Peyer's patch (tissue), 4 donors: ENCODE data around the gene ARSA. TPM values are rescaled to one million over a fixed set of nuclear protein-coding genes. Genes with fewer than 3 reads are reported as not detected.
A peak's percentile ranks its signal among the peaks of the same experiment; 100 is the strongest.
"Not testable (repeated sequence)": the region's sequence is repeated elsewhere in the genome, so short reads cannot be mapped to it uniquely, and the experiment has no call there.

Source experiments
- DNase-seq, 3 donors: peaks; one replicate each; pipeline ENCODE4 v3.0.0-alpha.2; 2017 to 2019
- H3K27ac ChIP-seq, 4 donors: fragments of 200-600 bp; sonication (generic); one replicate each; pipeline ENCODE4 v1.5.1; 2016 to 2019
- H3K27me3 ChIP-seq, 2 donors: fragments of 200-600 bp; sonication (generic); one replicate each; pipeline ENCODE4 v1.5.1; 2019
- H3K36me3 ChIP-seq, 3 donors: fragments of 200-600 bp; sonication (generic); one replicate each; pipeline ENCODE4 v1.5.1; 2016 to 2019
- H3K4me1 ChIP-seq, 4 donors: fragments of 200-600 bp; sonication (generic); one replicate each; pipeline ENCODE4 v1.5.1; 2016 to 2019
- H3K4me3 ChIP-seq, 4 donors: fragments of 200-600 bp; sonication (generic); 1 replicate in 3 of 4; 2 replicates in 1 of 4; pipeline ENCODE4 v1.5.1; 2016 to 2019; ENCODE audit warnings: mild to moderate bottlenecking in 1 of 4
- H3K9me3 ChIP-seq, 4 donors: fragments of 200-600 bp; sonication (generic); one replicate each; pipeline ENCODE4 v1.5.1; 2016 to 2019; ENCODE audit warnings: mild to moderate bottlenecking in 1 of 4
- POLR2A ChIP-seq, 2 donors: fragments of 450-650 bp; IDR thresholded peaks; one replicate each; pipeline ENCODE4 v1.5.1; 2017; ENCODE audit warnings: antibody characterized with exemption in 2 of 2, mild to moderate bottlenecking in 2 of 2, moderate library complexity in 2 of 2
- total RNA-seq, 4 donors: library from RNA; depleted of rRNA; stranded (reverse); fragments of >200 nt; gene quantifications; one replicate each; pipeline ENCODE4 v1.1.0, GENCODE V29; 2016
- TF ChIP-seq, protein P1 (sequence below), 6 experiments: fragments of 450-650 bp in 4 of 6; fragments of 200-600 bp in 2 of 6; sonication (generic) in 1 of 6; IDR thresholded peaks; one replicate each; pipeline ENCODE4 v1.5.1; 2017 to 2019; ENCODE audit warnings: antibody characterized with exemption in 6 of 6, mild to moderate bottlenecking in 3 of 6, moderate library complexity in 1 of 6

Gene ARSA
- total RNA-seq, 4 donors from 2014 or later, result 84.2 to 130 (median 124) TPM

GRCh38 chr22:50665212-50665611 lies 37.3 kb upstream of the ARSA start:
- Histone ChIP-seq H3K27me3 (no peaks in the 10 kb centered on the region), H3K4me1 (no peaks in the 10 kb centered on the region), H3K4me3 (no peak overlapping the region), H3K36me3 (no peaks in the 10 kb centered on the region), H3K9me3 (no peaks in the 10 kb centered on the region), H3K27ac (no peak overlapping the region)
- TF ChIP-seq, protein P1, sequence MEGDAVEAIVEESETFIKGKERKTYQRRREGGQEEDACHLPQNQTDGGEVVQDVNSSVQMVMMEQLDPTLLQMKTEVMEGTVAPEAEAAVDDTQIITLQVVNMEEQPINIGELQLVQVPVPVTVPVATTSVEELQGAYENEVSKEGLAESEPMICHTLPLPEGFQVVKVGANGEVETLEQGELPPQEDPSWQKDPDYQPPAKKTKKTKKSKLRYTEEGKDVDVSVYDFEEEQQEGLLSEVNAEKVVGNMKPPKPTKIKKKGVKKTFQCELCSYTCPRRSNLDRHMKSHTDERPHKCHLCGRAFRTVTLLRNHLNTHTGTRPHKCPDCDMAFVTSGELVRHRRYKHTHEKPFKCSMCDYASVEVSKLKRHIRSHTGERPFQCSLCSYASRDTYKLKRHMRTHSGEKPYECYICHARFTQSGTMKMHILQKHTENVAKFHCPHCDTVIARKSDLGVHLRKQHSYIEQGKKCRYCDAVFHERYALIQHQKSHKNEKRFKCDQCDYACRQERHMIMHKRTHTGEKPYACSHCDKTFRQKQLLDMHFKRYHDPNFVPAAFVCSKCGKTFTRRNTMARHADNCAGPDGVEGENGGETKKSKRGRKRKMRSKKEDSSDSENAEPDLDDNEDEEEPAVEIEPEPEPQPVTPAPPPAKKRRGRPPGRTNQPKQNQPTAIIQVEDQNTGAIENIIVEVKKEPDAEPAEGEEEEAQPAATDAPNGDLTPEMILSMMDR (IDR thresholded peaks at IDR 0.05), result no peak
- TF ChIP-seq POLR2A (IDR thresholded peaks at IDR 0.05), result no peak
- DNase-seq, result peak in 1 of 3 donors; percentile 11

- no peak for DNase-seq
- Histone ChIP-seq H3K27ac (no peak overlapping the region), H3K9me3 (no peaks in the 10 kb centered on the region), H3K4me1 (no peaks in the 10 kb centered on the region), H3K4me3 (no peak overlapping the region), H3K36me3 (no peaks in the 10 kb centered on the region), H3K27me3 (no peaks in the 10 kb centered on the region)
- no peak for TF ChIP-seq POLR2A (IDR thresholded peaks at IDR 0.05)
- TF ChIP-seq, protein P1 (IDR thresholded peaks at IDR 0.05), result no peak
Measured at GRCh38 chr22:50660306-50660705, 32.4 kb upstream of the ARSA start.

GRCh38 chr22:50659711-50660110 lies 31.8 kb upstream of the ARSA start:
- H3K27me3 ChIP-seq, H3K36me3 ChIP-seq, H3K9me3 ChIP-seq, H3K4me1 ChIP-seq, H3K4me3 ChIP-seq, H3K27ac ChIP-seq: not testable (repeated sequence)
- DNase-seq, result peak in 1 of 3 donors; percentile 6

DNA sequence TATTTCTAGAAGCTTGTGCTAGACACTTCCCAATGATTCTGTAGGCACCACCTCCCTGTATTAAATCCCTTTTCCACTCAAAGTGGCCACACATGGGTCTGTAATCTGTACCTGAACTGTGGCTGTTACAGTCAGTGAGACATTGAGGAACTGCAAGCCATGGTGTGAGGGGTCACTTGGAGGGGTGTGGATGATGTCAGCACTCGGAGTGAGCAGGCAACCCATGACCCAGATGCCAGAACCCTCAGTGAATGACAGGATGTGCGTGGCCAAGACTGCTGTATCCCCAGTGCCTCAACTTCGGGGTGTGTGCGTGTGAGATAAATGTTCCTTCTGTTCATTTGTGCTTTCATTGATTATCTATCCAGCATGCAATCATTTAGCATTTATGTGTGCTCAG lies 30.0 kb upstream of the ARSA start:
- Histone ChIP-seq H3K4me1 (no peaks in the 10 kb centered on the region), H3K27ac (no peak overlapping the region), H3K27me3 (peaks cover 0 to 4% of the 10 kb centered on the region in 2 donors), H3K36me3 (no peaks in the 10 kb centered on the region), H3K9me3 (no peaks in the 10 kb centered on the region), H3K4me3 (no peak overlapping the region)
- no peak for DNase-seq
- TF ChIP-seq POLR2A (IDR thresholded peaks at IDR 0.05), result no peak
- TF ChIP-seq, protein P1 (IDR thresholded peaks at IDR 0.05), result no peak

DNA sequence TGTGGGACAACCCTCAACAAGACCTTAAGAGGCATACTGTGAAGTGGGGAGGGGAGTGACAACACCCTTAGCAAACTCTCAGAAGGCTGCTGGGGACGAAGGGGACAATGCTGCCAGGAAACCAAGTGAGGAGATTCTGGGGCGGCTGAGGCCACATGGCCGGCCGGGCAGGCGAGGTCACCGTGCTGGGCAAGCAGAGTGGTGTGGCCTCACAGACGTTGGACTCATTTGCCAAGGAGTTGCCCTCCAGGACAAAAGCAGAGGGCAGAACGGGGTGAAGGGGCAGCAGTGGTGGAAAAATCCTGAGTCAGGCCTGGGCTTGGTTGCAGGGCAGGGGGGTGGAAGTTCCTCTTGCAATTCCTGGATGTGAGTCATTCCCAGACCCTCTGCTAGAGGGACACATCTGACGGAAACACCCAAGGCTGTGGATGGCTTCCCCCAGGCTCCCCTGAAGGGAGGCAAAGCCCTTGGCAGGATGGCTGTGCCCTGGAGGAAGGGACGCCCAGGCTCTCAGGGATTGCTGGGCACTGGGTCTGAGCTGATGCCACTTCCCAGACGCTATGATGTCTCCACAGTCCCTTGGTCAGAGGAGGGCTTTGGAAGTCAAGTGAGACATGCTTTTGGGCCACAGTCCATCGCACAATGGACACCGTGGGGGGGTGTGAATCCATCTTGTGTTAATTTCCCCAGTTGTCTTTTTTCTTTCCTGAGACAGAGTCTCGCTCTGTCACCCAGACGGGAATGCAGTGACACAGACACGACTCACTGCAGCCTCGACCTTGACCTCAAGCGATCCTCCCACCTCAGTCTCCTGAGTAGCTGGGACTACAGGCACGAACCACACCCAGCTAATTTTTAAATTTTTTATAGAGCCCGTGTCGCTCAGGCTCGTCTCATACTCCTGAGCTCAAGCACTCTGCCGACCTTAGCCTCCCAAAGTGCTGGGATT lies 28.4 kb upstream of the ARSA start:
- H3K36me3 ChIP-seq, result no peaks in the 10 kb centered on the region
- no peaks in the 10 kb centered on the region for H3K4me1 ChIP-seq
- H3K27me3 ChIP-seq, result peaks cover 0 to 4% of the 10 kb centered on the region in 2 donors
- peak in 1 of 3 donors; percentile 32 for DNase-seq
- no peak for TF ChIP-seq POLR2A (IDR thresholded peaks at IDR 0.05)
- TF ChIP-seq, protein P1 (IDR thresholded peaks at IDR 0.05), result no peak
- H3K4me3 ChIP-seq, result no peak overlapping the region
- H3K9me3 ChIP-seq, result no peaks in the 10 kb centered on the region
- peak overlapping the region in 2 of 4 donors; percentile 14 to 48 for H3K27ac ChIP-seq

DNA sequence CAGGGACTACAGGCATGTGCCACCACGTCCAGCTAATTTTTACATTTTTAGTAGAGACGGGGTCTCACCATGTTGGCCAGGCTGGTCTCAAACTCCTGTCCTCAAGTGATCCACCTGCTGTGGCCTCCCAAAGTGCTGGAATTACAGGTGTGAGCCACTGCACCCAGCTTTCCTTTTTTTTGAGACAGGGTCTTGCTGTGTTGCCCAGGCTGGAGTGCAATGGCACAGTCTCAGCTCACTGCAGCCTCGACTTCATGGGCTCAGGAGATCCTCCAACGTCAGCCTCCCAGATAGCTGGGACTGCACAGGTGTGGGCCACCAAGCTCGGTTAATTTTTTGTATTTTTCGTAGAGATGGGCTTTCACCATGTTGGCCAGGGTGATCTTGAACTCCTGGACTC lies 26.7 kb upstream of the ARSA start:
- not testable (repeated sequence) for H3K27ac ChIP-seq, H3K36me3 ChIP-seq, H3K4me1 ChIP-seq, H3K4me3 ChIP-seq, H3K27me3 ChIP-seq, H3K9me3 ChIP-seq
- peak in 1 of 3 donors; percentile 22 for DNase-seq
